HEK293T (cell line): Measurements from ENCODE around the gene HNRNPL.

Source experiments
- ARNT ChIP-seq: fragments of 450-650 bp; IDR thresholded peaks from 2 replicates; pipeline ENCODE4 v1.6.1; 2017; ENCODE audit warnings: mild to moderate bottlenecking
- BHLHE40 ChIP-seq: fragments of 450-650 bp; IDR thresholded peaks from 2 replicates; pipeline ENCODE4 v1.6.1; 2016; ENCODE audit warnings: mild to moderate bottlenecking, moderate library complexity, borderline replicate concordance
- CTBP1 ChIP-seq: fragments of 450-650 bp; IDR thresholded peaks from 2 replicates; pipeline ENCODE4 v1.6.1; 2016; ENCODE audit warnings: borderline replicate concordance
- FOXA1 ChIP-seq: fragments of 450-650 bp; IDR thresholded peaks from 2 replicates; pipeline ENCODE4 v1.6.1; 2016; ENCODE audit warnings: mild to moderate bottlenecking
- FOXM1 ChIP-seq: fragments of 450-650 bp; IDR thresholded peaks from 2 replicates; pipeline ENCODE4 v1.6.1; 2017; ENCODE audit warnings: mild to moderate bottlenecking, borderline replicate concordance
- L3MBTL2 ChIP-seq: fragments of 450-650 bp; conservative IDR thresholded peaks from 2 replicates; pipeline ENCODE4 v1.6.1; 2016; ENCODE audit warnings: mild to moderate bottlenecking
- LEF1 ChIP-seq: fragments of 450-650 bp; IDR thresholded peaks from 2 replicates; pipeline ENCODE4 v1.6.1; 2017; ENCODE audit warnings: mild to moderate bottlenecking, borderline replicate concordance
- NFRKB ChIP-seq: fragments of 450-650 bp; IDR thresholded peaks from 2 replicates; pipeline ENCODE4 v1.6.1; 2016; ENCODE audit warnings: mild to moderate bottlenecking, moderate library complexity
- SUZ12 ChIP-seq: fragments of 450-650 bp; IDR thresholded peaks from 2 replicates; pipeline ENCODE4 v1.6.1; 2016; ENCODE audit warnings: mild to moderate bottlenecking
- TARDBP ChIP-seq: fragments of 450-650 bp; IDR thresholded peaks from 2 replicates; pipeline ENCODE4 v1.6.1; 2016

GRCh38 chr19:38796154-38796553 is 53.6 kb downstream of the HNRNPL start:
- TF ChIP-seq NFRKB: no peak
- no peak for TF ChIP-seq BHLHE40
- TF ChIP-seq CTBP1: no peak
- no peak for TF ChIP-seq ARNT
- no peak for TF ChIP-seq TARDBP
- no peak for TF ChIP-seq LEF1
- TF ChIP-seq FOXM1: no peak
- no peak for TF ChIP-seq L3MBTL2
- TF ChIP-seq SUZ12: no peak
- TF ChIP-seq FOXA1: no peak
